ENCODE results near the gene FAM83B. TPM values are rescaled to one million over a fixed set of nuclear protein-coding genes. Genes with fewer than 3 reads are reported as not detected.

FAM83B gene
- total RNA-seq, 4 donors from 2014 or later, result 4.1 TPM; not detected in 3

DNA sequence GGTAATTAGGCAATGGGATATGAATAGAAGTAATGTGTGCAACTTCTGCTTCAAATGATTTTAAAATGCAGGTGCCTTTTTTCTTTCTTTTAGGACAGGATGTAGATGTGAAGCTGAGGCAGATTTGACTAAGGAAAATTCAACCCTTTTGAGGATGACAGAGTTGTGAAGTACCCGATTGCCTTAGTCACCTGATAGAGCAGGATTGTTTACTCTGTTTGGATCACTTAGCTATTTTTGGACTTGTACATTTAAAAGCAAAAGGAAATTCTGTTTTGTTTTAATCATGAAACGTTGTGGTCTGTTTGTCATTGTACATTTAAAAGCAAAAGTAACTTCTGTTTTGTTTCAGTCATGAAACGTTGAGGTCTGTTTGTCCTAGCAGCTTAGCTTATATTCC lies 143.4 kb downstream of the FAM83B start:
- 17 to 21% methylated on average over 3 of the region's 3 CpGs for WGBS, 2 donors (ENCODE audit: low coverage in 1 of 2)
- Histone ChIP-seq H3K36me3 (no peaks in the 10 kb centered on the region), H3K9me3 (peaks cover 0 to 32% (median 0%) of the 10 kb centered on the region in 3 donors), H3K27me3 (no peaks in the 10 kb centered on the region), H3K4me1 (no peaks in the 10 kb centered on the region), H3K27ac (no peak overlapping the region), H3K4me3 (no peak overlapping the region)
- TF ChIP-seq POLR2A (IDR thresholded peaks at IDR 0.05) (no peak), POLR2AphosphoS5 (IDR thresholded peaks at IDR 0.05) (no peak), EP300 (IDR thresholded peaks at IDR 0.05) (no peak)
- no peak for ATAC-seq
